ENCODE measurements around the gene SYNDIG1L.
A peak's percentile ranks its signal among the peaks of the same experiment; 100 is the strongest.
"Not testable (repeated sequence)": the region's sequence is repeated elsewhere in the genome, so short reads cannot be mapped to it uniquely, and the experiment has no call there.

SYNDIG1L gene

DNA sequence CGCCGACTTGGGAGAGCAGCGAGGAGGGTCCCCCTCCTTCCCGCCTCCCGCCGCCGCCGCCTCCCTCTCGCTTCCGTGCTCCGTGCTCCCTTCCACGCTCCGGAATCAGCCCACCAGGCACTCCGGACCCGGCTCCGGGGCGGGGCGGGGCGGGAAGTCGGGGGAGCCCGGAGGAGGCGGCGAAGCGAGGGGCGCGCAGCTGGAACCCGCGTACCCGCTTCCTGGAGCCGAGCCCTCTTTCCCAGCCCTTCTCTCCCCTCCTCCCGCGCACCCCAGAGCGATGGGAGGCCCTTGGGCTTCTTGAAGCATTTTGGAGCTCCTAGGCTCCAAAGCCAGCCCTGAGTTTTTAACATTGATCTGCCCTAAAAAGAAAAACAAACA lies at the start of gene SYNDIG1L:
SYNDIG1L (minus strand) TSS at position 9 of the 381 bp plus-strand sequence. CDS start 16,466 bp downstream, outside the sequence.
- DNase-seq: no peak

DNA sequence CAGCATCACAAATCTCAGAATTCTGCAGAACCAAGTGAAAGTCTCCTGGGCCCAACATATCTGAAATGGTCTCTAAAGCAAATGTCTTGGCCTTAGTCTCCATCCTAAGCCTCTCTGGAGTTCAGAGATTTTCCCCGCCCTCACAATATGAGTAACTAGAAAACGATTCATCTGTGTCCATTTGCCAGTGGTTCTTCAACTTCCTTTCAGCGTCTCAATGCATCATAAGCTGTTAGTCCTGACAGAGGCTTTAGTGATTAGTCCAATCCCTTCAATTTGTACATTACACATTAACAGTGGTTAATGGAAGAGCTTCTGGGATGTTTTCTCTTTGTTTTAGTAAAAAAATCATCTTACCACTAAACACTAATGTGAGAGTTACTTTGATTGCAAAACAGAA lies 49.7 kb upstream of the SYNDIG1L start:
- no peak for DNase-seq

DNA sequence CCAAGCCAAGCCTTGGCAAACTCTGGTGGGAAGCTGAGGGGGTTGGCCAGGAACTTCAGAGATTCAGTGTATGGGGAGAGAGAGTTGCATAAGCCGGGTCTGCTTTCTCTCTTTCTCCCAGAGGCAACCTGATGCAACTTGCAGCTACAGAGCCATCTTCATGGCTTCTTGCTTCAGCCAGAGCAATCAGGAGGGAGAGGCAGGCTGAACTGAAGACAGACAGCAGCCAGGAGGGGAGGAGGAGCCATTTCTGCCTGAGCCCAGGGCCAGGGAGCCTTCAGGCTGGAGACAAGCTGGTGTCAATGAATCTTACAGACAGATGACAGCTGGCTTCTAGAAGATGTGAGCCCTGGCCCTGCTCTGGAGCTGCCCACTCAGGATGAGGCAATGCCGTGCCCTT lies 48.4 kb upstream of the SYNDIG1L start:
- DNase-seq: no peak

DNA sequence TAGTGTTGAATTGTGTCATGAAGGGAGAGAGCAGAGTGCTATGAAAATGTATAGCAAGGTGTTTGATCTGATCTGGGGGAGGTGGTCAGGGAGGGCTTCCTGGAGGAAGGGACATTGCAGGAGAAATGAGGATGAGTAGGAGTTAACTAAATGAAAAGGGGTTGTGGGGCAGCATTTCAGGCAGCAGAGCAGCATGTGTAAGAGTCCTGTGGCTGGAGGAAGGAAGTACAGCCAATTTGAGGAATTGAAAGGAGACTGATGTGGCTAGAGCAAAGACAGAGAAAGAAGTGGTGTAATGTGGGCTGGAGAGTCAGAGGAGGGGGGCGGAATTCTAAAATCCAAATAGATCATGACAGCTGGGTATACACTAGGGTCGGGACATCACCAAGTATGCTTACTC lies 46.6 kb upstream of the SYNDIG1L start:
- no peak for DNase-seq

DNA sequence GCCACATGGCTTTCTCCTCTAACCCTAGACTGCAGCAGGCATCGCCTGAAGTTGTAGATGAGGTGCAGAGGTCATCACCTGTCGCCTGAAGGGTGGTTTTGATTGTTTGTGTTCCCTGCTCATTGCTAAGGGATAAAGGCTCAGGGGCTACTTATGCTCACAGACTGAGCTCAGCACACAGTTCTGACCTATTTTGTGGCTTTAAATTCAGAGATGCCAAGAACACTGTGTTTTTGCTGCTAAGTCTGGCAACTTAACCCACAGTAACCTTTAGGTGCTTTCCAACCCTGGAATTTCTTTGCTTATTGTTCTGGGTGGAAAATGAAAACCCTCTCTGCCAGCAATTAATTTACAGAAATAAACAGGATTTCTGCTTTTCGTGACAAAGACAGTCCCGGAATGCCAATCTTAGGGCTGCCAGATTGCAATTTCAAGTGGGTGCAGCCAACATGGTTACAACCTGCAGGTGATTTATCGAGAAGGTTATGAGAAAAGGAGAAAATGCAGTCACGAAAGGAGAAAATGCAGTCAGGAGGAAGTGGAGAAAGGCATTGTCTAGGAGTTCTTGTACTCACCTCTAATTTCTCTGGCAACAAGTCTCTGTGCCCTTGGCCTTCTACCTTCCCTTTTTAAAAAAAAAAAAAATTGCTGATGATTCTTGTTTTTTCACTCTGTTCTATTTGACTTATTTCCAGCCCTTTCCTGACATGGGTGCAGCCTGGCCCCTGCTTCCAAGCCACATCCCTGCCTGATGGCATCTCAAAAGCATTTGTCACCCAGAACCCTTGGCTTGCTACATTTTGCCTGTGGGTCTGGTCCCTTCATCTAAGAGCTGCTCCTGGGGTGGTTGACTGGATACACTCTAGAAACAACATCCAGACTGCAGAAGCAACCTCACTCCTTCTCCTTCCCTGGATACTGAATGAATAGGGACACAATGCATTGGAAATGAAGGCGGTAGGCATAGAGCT lies 43.8 kb upstream of the SYNDIG1L start:
- DNase-seq: no peak

DNA sequence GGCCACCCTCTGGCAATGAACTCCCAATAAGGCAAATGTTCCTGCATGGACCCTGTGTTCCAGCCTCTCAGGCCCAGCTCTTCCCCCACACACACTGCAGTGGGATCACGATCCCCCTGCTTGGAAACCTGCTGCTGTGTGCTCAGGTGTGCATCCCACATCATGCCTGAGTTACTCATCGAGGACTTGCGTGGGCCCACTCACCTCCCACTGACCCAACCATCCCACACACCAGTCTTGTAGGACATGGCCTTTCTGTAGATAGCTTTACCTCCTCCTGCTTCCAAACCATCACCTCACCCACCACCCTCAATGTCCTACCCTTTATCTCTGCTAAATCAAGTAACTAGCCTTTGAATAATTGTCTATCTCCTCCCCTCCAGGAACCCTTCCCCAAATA lies 42.5 kb upstream of the SYNDIG1L start:
- DNase-seq: no peak

DNA sequence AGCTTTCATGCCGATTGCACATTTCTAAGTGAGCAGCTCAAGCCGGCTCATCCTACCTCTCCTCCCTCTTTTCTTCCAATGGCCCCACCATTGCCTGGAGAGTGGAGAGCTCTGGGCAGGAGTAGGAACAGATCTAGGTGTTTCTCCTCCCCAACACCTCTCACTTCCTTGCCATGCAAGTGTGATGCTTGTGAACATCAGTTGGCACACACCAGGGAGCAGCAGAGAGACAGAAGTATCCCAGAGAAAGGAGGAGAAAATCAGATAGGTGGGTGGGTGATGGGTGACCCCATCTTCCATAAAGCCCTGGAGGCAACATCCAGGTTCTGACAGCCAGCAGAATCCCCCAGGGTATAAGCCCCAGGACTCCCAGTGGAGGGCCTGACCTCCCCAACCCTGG lies 39.3 kb upstream of the SYNDIG1L start:
- DNase-seq: no peak

DNA sequence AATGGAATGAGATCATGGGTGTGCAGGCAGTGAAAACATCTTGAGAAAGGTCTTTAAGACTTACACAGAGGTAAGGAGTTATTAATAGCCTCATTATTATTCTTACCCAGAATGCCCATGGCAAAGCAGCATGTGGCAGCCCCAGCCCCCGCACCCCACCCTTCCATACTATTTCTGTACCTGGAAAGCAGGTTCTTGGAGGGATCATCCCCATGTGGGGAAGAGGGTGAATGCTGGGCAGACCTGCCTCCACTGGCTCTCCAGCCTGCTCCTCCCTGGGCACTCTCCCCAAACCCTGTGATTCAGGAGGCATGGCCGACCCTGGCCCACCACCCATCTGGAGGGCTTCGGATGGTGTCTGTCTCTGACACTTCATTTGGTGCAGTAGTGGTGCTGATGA lies 38.8 kb upstream of the SYNDIG1L start:
- no peak for DNase-seq

DNA sequence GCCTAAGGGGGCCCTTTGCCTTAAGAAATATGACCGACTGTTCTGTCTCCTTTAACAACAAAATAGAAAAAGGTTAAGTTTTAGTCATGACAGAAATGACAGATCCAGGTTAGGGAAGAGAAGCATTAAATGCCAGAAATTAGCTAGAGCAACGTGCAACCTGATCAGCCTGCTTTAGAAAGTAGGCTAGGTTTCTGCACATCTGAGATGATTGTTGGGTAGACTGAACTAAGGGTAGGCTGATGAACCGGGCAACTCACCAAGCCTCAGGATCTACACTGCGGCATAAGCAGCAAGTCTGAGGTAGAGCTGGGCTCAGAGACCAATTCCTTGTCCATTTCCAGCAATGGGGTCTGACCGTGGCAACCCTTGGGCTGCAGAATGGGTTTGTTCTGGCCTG lies 37.7 kb upstream of the SYNDIG1L start:
- DNase-seq: no peak

DNA sequence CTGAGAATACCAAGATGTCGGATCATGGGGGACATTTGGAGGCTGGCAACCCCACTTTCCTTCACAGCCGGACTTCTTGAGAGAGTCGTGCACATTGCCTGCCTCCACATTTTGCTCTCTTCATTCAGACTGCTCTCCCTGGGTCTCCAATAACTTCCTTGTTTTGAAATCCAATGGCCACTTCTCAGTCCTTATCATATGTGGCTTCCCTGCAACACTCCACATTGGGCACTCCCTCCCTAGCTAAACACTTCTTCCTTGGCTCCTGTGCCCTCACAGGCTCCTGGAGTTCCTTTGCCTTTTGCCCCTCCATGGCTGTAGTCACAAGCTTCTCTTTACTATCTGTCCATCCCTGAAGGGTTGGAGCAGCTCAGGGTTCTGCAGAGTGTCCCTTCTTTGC lies 37.0 kb upstream of the SYNDIG1L start:
- DNase-seq: no peak

DNA sequence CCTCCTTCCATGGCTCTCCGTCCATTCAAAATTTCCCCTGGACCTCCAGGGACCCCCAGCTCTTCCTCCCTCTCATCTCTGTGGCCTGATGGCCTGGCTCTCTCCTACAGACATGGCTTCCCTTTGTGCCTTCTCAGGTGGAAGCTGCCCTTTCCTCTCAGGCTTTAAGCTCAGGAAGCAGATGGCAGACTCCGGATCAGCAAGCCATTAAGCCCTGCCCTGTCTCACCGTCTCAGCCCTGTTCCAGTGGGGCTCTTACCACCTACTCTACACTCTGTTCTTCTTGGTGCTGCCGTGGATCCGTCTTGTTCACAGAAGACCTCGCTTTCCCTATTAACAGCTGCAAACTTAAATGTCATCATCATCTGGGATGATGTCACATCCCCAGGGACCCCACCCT lies 34.0 kb upstream of the SYNDIG1L start:
- no peak for DNase-seq

DNA sequence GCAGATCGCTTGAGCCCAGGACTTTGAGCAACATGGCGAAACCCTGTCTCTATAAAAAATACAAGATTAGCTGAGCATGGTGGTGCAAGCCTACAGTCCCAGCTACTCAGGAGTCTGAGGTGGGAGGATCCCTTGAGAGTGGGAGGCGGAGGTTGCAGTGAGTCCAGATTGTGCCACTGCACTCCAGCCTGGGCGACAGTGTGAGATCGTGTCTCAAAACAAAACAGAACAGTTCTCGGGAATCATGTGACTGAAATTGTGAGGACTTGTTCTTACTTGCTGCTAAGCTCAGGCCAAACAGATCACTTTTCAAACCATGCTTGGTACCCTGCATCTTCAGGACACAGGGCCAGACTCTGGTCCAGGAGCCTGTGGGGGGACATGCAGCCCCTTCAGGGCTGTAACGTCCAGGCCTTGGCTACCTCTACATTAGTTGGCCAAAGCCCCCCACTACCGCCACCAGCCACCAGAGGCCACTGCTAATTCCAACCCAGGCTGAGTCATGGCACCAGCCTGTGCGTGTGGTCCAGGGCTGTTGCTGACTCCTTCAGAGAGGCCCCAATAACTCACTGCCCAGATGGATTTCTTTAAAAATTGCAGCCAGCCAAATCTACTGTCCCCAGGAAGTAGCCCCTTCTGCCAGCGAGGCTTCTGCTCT lies 33.4 kb upstream of the SYNDIG1L start:
- no peak for DNase-seq

DNA sequence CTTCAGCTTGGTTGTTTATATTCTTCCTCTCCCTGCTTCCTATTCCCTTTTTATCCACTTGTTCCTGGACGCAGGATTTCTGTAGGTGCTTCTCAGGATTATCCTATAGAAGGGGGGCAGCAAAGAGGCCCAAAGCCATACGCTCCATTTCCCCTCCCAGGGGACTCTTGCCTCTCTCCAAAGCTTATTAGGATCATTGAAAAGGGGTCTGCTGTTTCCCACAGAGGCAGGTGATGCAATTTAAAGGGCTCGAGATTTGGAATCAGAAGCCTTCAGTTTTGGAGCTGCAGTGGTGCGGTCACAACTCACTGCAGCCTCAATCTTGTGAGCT lies 31.5 kb upstream of the SYNDIG1L start:
- DNase-seq: no peak

DNA sequence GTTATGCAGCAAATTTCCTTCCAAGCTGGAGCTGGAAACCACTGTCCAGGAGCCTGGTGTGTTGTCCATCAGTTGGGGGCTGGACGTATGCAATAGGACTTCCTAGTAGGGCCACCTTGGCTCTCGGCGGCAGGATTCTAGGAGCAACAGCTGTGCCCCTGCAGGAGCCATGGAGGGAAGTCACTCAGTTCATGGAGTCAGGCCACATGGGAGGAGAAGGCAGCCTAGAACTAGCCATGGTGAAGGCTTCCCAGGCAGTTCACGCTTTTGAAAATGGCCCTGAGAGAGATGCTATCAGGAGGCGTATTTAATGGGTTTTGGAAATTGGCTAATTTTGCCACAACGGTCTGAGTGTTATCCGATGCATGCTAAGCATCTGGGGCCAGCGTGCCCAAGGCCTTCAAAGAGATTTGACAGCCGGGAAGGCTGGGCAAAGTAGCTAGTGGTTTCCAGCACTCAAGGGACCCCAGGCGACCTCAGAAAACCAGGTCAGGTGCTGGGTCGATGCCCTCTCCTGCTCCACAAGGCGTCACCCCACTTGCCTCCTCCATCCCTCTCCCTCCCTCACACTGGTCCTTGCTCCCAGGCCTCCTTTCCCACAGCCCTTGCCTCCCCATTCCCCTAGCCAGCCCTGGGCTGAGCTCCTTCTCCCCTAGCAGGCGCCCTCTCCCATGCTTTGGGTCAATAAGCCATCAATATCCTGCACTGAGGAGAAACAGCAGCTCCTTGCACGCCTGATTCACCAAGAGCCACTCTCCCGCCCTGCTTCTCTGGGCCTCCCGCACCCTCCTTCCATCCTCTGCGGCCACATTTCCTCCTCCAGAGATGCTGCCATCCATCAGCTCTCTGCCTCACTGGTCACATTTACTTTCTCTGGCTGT lies 30.9 kb upstream of the SYNDIG1L start:
- DNase-seq: no peak

DNA sequence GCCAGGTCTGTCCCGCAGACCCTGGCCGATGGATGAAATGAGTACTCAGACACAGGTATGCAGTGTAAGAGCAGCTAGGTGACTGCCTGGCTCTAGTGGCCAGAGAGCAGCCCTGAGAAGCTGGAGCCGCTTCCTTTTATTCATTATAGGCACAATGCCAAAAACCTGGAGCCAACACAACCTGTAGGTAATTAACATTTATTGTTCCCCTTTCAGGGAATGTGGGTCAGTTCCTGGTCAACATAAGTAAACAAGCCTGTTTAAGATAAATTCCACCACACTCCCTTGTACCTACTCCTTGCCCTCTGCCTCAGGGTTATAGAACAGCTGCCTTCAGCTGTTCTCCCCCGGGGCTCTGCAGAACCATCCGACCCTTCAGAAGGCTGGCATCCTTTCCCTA lies 28.4 kb upstream of the SYNDIG1L start:
- not testable (repeated sequence) for DNase-seq

DNA sequence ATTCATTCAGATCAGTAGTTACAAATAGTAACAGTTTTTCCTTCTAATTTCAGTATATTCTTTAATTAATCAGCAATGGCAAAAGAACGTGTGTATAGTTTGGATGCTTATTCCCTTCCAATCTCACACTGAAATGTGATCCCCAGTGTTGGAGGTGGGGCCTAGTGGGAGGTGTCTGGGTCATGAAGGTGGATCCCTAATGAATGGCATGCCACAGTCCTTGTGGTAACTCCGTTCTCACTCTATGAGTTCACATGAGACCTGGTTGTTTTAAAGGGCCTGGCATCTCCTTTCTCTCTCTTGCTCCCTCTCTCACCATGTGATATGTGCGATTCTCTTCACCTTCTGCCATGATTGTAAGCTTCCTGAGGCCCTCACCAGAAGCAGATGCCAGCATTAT lies 18.9 kb upstream of the SYNDIG1L start:
- DNase-seq: no peak

DNA sequence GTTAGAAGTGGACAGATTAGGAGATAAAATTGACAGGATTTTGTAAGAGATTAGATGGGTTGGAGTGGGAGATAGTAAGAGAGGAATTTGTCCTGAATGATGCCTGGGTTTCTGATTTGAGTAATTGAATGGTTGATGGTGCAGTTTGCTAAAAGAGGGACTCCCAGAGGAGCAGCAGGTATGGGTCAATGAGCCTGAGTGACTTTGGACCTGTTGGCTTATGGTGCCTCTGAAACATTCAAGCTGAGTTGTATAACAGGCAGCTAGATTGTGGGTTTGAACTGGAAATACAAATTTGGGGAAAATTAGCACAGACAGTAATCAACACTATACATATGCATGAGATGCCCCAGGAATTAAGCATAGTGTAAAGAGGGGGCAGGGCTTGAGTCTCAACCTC lies 16.7 kb upstream of the SYNDIG1L start:
- no peak for DNase-seq

DNA sequence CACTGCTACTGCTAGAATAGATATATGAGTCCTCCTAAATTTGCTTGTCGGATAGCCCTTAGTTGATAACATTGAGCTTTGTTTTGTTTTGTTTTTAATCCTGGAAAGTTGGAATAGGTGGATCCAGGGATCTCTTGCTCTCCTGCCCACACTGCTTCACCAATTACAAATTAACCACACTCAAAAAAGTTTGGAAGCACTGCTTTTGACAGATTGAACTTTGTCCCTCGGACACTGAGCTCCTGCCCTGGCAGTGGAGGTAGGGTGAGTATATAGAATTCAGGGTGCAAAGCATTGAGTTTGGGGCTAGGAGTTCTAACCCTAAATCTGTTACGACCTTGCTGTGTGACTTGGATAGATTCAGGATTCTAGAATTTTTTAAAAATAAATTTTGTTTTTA lies 15.1 kb upstream of the SYNDIG1L start:
- no peak for DNase-seq

DNA sequence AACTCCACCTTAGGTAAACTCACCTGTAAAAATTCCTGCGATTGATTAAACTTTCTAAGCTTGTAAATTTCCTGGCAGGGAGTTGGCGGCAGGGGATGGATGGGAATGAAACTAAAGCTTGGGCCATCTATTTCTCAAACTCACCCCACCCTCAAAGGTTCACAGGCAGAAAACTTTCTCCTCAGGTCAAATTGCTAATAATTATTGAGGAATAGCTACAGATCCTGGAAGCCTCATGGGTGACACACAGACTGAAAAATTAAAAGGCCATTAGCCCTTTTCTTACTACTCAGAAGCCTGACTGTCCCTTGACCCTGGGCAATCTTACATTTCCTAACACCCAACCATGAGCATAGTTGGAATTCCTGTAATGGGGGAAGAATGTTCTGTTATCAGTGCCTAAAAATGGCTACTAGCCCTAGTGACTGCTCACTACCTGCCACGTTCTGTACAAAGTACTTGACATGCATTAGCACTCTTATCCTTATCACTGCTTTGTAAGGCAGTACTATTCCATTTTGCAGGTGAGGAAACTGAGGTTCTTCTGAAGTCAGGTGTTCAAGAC lies 12.4 kb upstream of the SYNDIG1L start:
- DNase-seq: no peak

DNA sequence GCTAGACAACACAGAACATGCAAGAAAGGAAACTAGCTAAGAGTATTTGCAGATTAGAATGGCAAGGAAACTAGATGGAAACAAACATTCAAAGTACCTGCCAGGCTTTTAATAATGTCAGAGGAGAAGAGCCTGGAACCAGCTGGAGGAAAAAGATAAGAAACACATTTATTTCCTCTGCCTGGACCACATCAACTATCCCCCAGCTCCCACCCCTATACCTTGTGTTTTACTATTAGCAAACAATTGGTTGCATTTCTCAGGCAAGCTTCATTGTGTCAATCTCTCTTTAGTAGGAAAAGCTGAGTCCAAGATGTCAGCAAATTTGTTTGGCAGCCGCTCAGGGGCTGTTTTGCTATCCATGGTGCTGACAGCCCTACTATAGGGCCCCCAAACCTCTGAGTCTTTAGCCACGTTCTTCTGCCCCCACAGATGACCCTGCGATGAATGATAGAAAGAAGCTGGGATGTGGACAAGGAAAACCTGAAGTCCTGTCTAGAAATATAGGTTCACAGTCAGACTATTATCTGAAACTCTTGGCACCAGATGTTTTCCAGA lies 11.6 kb upstream of the SYNDIG1L start:
- no peak for DNase-seq

DNA sequence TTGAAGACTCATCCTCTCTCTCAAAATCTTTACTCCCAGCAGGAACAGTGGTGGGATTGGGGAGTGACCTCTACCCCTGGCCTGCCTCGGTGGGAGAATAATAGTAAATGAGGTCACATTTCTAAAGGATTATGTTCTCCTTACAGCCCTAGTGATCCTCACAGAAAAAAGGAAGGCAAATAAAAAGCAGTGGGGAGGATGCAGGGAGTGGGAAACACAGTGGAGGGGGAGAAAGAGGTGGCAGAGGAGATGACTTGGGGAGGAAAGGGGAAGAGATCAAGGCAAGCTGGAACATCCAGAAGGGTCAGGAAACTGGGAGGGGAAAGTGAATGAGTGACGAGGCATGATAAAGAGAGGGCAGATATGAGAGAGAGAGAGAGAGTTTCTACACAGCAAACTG lies 8.3 kb upstream of the SYNDIG1L start:
- DNase-seq: no peak

DNA sequence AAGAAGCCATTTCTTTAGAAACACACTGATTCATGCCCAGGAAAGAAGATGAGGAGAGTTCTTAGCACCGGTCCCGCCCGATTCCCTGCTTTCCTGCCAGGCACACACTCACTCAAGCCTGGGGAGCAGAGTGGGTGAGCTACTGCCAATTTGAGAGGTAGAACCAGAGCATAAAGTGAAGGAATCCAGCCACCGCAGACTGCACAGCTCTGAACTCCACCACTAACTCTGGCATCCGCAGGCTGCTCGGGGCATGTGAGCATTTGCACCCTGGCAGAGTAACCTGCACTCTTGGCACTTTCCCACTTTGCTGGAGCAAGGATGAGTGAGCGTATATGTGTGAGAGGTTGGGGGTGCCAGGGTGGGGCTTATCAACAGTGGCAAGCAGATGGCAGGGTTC lies 4.0 kb upstream of the SYNDIG1L start:
- no peak for DNase-seq

DNA sequence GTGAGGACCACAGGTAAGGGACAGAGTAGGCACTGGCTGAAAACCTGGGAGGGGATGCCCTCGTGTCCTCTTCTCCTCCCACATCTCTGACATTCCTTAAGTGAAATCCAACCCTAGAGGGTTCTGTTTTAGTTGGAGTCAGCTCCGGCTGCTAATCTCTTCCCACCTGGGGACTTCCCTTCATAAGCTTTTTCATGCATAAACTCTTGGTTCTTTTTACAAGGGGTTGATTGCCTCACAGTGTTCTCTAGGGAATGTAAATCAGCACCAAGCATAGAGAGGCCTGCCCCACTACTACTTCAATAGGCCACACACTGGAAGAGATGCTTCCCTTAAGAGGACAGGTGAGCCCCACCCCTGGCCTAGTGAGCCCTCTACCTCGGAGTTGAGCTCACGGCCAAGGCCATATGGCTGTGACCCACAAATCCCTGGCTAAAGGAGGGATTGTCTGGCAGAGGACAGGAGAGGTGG lies 3.2 kb upstream of the SYNDIG1L start:
- peak; percentile 62 for DNase-seq
